GM19467 (cell line): ENCODE measurements around the gene TTC16.
"Not testable (repeated sequence)": the region's sequence is repeated elsewhere in the genome, so short reads cannot be mapped to it uniquely, and the experiment has no call there.

Experiments used
- ATAC-seq: cut with Tn5 transposase; IDR thresholded peaks from one replicate; pipeline ENCODE4 v1.9.1; 2021; ENCODE audit warnings: mild to moderate bottlenecking, moderate library complexity; ENCODE audit not compliant: unreplicated experiment

The TTC16 gene

DNA sequence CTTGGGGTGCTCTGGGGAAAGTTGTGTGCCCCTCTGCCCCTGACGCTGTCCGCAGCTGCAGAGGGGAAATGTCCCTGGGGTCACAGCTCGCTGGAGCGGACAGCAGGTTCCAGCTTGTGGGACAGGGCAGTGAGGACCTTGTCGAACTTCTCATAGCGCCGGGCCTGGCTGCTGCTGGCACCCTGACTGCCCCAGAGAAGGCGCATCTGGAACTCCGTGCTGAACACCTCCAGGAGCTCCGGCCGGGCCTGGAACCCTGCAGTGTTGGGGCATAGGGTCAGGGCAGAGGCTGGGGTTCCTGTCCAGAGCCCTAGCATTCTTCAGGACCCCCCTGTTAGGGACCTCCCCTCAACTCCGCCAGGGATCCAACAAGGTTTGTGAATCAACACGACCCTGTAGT lies 22.8 kb downstream of the TTC16 start:
- ATAC-seq: no peak

DNA sequence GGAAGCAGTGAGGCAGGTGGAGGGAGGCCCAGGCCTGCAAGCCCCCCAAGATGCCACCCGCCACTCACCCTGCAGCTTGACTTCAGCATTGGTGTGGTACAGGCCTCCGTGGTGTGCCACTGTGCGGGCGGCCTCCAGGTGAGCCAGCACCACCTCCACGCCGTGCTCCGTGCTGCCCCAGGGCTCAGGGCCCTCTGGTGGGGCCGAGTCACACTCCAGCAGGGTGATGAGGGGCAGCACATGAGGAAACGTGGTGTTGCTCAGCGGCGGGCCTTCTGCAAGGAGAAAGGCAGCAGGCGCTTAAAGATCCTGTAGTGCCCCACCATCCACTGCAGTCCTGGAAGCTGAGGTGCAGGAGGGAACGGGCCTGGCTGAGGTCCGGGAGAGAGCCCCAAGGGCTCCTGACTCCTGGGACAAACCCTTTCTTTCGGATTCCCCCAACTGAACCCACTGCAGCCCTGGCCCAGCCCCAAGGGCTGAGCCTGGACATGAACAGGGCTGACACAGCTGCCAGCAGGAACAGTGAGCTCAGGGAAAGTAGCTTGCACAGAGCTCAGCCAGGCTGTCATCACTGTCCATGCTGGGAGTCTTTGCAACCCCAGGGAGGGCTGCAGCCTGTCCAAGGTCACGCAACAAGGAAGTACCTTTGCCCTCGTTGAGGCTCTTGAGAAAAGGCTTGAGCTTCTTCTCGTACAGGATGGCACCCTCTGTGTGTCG lies 23.9 kb downstream of the TTC16 start:
- no peak for ATAC-seq

DNA sequence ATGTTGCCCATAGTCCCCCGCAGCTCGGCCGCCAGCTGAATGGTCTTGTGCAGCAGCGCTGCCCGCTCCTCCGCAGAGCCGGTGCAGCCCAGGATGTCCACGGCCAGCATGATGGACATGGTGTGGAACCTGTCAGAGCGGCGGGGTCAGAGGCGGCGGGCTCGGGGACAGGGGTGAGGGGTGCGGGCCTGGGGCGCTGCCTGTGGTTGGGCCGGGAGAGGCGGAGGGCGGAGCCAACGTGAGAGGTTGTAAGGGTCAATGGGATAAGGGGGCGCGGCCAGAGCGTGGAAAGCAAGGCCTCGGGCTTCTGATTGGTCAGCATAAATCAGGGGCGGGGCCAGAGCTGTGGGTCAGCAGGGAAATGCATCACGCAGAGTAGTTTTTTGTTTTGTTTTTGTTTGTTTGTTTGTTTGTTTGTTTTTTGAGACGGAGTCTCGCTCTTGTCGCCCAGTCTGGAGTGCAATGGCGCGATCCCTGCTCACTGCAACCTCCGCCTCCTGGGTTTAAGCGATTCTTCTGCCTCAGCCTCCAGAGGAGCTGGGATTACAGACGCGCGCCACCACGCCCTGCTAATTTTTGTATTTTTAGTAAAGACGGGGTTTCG lies 26.1 kb downstream of the TTC16 start:
- ATAC-seq: no peak

DNA sequence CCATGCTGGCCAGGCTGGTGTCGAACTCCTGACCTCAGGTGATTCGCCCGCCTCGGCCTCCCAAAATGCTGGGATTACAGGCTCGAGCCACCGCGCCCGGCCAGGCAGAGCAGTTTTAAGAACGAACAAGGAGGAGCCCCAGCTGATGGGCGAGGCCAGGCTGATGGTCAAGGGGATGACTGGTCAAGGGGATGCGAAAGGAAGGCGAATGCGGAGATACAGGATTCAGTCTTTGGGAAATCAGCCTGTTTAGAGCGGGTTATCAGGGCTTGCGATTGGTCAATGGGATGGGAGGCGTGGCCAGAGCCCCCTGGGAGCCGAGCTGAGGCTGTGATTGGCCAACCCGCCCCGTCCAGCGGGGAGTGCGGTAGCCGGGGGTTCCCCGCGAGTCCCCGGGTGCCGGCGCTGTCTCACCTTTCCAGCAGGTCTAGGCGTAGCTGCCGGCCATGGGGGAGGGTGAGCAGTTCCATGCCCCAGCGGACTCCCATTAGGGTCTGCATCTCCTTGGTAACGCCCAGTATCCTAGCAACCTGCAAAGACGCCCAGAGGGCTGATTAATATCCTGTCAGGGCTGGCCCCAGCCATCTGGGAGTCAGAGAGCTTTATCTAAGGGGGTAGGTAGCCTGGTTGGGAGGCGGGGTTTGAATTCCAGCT lies 26.7 kb downstream of the TTC16 start:
- no peak for ATAC-seq

DNA sequence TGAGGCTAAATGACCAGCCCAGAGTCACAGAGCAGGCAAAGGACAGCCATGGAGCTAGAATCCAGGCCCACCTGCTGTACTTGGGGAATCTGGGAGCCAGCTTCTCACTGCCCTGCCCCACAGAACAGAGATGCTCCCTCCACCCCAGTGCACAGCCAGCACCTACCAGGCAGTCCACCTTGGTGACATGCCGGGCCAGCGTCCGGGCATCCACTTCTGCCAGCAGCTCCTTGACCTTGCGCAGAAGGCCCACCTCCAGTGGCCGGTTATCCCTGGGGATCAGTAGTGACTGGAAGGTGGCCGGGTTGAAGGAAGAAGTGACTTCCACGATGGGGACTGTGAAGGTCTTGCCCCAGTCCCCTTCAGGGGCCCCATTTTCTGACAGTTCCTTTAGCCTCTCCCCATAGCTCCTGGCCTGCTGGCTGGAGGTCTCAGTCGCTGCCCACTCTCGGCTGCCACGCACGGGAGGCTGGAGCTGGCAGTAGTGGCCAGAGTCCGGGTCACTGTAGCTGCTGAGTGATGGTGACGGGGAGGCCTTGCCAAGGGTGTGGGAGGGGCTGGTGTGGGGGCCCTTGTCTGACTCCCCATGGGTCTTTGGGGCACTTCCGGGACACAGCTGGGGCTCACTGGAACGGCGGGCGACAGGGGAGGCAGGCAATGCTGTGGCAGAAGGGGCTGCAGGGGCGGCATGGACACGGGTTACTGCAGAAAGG lies 28.7 kb downstream of the TTC16 start:
- no peak for ATAC-seq

DNA sequence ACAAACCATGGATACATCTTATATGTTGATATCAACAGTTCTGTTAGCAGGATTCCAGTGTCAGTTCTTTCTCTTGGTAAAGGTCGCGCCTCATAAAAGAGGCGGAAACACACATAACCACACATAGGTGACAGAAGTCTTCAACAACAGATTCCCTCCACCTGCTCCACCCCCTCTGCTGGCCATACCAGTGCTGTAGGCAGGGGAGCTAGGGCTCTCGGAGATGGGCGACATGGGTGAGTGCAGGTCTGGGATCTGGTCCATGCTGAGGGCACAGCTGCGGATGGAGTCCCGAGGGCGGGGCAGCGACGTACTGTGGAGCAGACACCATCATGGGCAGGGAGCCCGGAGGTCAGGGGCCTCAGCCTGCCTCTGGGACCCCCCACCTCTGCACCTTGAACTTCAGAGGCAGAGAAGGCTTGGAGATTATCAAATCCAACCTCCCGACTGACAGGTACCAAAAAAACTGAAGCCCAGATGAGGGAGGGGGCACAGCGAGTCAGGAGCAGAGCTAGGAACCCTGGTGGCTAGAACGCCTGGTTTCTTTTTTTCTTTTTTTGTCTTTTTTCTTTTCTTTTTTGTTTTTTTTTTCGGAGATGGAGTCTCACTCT lies 31.2 kb downstream of the TTC16 start:
- ATAC-seq: no peak

DNA sequence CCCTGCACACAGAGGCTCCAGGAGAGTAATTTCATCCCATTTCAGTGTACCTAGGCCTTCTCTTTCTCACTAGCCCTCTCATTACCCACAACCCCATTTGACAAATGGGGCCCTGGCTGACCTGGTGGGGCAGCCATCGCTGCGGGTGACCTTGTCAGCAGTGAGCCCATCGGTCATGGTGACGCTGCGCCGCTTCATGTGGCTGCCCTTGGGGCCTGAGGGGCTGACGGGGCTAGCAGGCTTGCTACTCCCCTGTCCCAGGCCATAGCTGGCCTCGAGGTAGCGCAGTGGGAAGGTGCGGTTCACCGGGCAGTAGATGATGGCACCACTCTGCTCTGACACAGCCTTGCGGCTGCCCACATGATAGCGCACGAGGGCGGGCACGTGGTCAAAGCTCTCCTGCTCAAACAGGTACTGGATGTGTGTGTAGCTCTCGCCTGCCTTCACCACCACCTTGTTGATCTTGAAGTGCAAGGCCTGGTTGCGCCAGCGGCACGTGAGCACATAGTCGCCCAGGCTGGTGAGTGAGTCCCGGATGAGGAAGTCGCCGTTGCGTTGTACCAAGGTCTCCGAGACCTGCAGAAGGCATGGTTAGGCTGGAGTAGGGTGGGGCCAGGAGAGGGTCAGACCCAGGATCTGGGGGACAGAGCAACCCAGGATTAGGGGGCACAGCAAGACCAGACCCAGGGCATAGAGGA lies 33.4 kb downstream of the TTC16 start:
- ATAC-seq: no peak

DNA sequence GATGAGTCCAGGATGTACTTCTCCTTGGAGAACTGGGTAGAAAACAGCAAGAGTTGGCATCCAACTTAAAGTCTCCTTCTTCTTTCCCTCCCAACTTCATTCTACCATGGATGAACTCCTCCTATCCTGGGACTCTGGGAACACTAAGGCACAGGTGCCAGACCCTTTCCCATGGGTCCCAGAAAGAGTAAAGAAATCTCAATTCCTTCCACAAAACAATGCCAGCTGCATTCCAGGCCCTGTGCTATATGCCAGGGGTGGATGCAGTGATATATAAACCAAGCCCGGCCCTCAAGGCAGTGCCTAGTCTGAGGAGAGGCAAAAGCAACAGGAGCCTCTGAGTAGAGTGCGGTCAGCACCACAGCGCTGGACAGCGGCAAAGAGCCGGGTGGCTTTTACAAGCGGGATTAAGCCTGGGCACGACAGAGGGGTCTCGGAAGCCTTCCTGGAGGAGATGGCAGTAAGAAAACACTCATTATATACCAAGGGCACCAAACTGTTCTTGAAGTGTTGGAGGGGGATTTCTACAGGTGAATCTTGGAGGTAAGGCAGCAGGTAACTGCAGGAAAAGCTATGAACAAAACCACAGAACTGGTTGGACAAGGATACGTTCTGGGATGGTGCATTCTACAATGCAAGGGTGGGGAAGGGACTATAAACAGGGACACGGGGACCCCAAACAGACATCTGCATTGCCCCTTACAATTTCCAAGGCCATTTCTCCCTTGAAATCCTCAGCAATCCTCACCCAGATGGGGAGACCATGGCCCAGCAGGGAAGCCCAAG lies 35.6 kb downstream of the TTC16 start:
- no peak for ATAC-seq

DNA sequence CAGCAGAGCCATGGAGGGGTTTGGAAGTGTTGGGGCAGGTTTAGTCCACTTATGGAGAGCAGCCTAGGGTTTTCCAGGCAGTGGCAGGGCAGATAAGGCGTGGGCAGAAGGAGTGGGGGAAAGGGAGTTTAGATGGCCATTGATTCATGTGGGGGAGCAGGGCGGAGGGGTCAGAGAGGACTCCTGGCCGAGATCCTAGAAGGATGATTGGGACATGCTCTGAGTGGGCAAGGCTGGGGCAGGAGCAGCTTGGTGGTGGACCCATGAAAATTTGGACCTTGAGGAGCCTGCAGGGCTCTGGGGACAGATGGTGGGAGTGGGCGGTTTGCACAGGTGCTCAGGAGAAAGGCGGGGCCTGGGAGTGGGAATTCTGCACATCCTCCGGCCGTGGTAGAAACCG lies 37.3 kb downstream of the TTC16 start:
- ATAC-seq: no peak

DNA sequence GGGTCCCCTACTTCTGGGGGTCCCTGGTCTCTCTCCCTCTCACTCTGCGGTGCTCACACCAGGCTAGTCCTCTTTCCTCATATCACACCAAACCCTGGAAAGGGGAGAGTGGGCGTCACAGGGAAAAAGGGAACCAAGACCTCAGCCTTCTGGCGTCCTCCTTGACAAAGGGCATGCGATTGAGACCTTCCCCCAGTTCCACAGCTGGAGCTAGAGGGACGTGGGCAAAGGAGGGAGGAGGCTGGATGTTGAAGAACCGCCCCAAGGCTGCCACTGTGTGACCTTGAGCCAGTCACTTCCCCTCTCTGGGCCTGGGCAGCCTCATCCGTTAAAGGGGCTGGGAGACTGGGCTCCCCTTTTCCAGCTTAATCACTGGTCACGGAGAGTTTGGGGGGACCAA lies 37.7 kb downstream of the TTC16 start:
- ATAC-seq: no peak

DNA sequence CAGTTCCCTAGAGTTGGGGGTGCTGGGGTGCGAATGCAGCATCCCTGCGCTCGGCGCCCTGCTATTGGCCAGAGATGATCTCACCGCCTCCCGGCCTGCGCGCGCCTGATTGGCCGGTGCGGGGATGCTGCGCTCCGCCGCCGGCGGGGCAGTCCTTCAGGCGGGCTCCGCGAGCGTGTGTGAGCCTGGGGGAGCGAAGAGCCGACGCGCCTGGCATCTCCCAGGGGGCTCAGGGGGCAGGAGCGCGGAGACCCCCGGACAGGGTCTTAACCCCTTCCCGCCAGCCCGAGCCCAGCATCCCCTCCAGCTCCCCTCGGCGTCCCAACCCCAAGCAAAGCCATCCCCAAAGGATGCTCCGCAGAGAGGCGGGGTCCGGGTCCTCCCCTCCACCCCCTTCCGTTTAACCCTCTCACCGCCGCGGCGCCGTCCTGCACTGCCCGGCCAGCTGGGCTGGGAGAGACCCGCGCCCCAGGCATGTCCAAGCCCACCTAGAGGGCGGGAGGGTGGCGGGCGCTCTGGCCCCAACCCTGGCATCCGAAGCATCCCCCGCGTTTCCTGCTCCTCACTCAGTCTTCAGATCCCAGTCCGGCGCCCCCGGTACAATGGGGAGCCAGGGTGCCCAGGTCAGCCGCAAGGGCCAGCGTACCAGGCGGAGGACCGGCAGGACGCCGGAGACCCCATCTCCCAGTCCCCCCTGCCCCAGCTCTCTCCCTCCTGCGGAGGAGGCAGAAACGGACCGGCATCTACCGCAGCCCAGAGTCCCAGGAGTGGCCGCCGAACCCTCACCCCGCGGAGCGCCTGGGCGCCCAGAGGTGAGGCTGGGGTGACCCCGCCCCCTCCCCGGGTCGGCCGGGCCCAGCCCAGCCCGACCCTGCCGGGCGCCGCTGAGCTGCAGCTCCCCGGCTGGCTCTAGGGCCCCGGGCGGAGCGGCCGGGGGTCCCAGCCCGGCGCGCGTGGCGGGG lies 38.5 kb downstream of the TTC16 start:
- ATAC-seq: no peak

DNA sequence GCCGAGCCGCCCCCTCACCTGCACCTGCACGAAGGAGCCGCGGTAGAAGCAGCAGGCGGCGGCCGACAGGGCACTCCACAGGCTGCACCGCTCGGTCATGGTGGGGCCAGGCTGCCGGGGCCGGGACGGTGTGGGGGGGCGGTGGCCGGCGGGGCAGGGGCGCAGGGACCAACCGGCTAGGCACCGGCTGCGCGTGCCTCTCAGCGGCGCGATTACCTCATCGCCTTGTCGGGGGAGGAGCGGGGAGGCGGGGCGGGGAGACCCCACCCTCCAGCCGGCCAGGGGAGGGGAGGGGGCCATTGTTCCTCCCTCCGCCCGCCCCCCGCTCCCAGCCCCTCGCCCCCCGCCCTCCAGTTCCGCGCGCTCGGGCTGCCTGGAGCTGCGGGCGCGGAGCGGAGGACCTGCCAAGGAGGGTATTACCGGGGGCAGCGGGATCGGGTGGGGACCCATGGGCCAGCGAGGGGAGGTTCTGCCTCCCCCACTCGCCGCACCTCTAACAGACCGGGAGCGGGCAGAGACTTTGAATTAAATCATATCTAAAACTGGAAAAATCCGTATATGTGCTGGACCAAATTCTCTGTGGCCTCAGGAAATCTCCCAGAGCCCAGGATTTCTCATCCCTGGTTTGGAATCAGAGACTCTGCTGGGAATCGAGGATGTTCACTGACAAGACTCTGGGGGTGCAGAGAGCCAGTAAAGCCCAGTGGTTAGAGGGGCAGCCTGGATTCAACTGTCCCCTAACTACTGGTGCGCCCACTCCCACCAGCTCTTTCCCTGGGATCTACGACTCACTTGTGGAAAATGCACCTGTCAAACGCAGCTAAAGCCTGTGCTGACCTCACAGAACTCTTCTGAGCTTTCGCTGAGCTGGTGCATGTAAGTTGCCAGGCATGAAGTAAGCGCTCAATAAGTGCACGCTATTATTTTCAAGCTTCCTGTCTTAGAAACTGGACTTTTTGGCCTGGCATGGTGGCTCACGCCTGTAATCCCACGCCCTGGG lies 39.5 kb downstream of the TTC16 start:
- ATAC-seq: no peak

DNA sequence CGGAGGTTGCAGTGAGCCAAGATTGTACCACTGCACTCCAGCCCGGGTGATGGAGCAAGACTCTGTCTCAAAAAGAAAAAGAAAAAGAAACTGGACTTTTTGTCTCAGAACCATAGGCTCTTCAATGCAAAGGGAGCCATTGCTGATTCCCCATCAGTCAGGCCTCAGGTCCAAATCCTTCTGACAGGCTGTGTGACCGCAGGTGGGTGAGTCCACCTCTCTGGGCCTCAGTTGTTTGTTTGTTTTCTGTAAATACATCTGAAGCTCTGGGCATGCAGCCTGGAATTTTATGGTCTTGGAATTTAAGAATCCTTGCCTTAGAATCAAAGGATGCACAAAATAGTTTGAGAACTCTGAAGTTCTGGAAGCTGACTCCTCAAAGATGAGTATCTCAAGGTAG lies 40.4 kb downstream of the TTC16 start:
- no peak for ATAC-seq

DNA sequence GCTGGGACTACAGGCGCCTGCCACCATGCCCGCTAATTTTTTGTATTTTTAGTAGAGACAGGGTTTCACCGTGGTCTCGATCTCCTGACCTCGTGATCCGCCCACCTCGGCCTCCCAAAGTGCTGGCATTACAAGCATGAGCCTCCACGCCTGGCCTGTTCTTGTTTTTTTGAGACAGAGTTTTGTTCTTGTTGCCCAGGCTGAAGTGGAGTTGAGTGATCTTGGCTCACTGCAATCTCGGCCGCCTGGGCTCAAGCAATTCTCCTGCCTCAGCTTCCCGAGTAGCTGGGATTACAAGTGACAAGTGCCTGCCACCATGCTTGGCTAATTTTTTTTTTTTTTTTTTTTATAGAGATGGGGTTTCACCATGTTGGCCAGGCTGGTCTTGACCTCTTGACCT lies 40.9 kb downstream of the TTC16 start:
- ATAC-seq: not testable (repeated sequence)

DNA sequence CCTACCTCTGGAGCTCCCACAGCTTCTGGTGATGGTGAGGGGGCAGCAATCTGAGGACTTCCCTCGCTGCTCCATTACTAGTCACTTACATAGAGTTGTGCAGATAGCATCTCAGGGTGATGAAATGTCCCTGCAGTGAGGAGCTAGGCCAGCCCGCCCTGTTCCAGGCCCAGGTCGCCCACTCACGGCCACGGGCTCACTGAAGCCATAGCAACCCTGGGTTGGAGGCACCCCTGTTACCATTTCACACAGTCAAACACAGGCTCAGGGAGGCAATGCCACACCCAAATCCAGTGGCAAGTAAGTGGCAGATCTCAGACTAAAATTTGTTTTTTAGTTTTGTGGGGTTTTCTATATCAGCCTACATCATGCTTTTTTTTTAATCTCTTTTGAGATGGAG lies 43.0 kb downstream of the TTC16 start:
- no peak for ATAC-seq

DNA sequence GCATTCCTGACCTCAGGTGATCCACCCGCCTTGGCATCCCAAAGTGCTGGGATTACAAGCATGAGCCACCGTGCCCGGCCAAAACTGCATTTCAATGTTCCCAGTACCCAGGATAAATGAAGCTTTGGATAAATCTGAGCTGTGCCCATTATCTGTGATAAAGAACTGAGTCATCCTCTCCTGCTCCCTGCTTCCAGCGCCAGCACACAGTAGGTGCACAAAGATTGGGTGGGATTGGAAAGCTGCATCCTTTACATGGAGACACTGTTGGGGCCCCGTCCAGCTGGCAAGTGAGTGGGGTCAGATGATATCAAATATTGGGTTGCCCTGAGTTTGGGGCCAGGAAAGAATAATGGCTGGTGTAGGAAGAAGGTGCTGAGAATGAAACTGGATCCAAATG lies 45.2 kb downstream of the TTC16 start:
- ATAC-seq: no peak

DNA sequence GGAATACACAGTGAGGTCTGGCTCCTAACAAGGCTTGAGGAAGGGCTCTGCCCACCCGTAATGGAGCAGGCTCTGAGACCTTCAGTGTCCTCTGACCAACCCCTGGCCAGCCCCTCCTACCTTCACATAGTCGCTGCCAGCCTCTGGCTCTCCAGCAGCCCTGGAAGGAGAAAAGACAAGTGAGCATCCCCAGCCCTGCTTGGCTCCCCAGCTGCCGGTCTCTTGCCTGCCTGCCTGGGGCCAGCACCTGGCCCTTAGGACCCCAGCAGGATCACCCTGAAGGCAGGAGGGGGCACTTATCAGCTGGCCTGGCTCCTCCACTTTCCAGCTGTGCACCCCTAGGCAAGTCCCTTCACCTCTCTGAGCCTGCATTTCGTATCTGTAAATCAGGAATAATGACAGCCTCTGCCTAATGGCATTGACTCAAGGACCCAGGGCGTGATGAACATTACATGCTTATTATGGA lies 45.6 kb downstream of the TTC16 start:
- ATAC-seq: no peak
